HepG2 (cell line): ENCODE measurements around the gene MOGAT3. TPM values are rescaled to one million over a fixed set of nuclear protein-coding genes. Genes with fewer than 3 reads are reported as not detected.

Experiments used
- BRCA1 ChIP-seq: sonication (generic); formaldehyde crosslinking; IDR thresholded peaks from 2 replicates; pipeline ENCODE4 v1.4.0; 2020; ENCODE audit warnings: missing genetic modification reagents
- CAMTA2 ChIP-seq: sonication (generic); formaldehyde crosslinking; IDR thresholded peaks from 2 replicates; pipeline ENCODE4 v1.4.0; 2020; ENCODE audit warnings: mild to moderate bottlenecking, missing genetic modification reagents, borderline replicate concordance
- JARID2 ChIP-seq: sonication (generic); formaldehyde crosslinking; IDR thresholded peaks from 2 replicates; pipeline ENCODE4 v1.8.1; 2023; ENCODE audit warnings: missing genetic modification reagents, inconsistent platforms; ENCODE audit not compliant: insufficient replicate concordance
- LBX2 ChIP-seq: sonication (generic); formaldehyde crosslinking; IDR thresholded peaks from 2 replicates; pipeline ENCODE4 v1.5.0; 2020; ENCODE audit warnings: missing genetic modification reagents, mild to moderate bottlenecking, borderline replicate concordance
- NBN ChIP-seq: fragments of 450-650 bp; conservative IDR thresholded peaks from 2 replicates; pipeline ENCODE4 v1.6.1; 2017
- NONO ChIP-seq, 2 experiments: fragments of 450-650 bp in 1 of 2; sonication (generic) in 1 of 2; formaldehyde crosslinking in 1 of 2; IDR thresholded peaks in 1 of 2; conservative IDR thresholded peaks in 1 of 2; 2 replicates each; pipeline versions ENCODE4 v1.6.1 to v1.8.0; 2017 to 2022; ENCODE audit warnings: mild to moderate bottlenecking in 1 of 2, missing genetic modification reagents in 1 of 2, moderate library complexity in 1 of 2
- RAD51 ChIP-seq: fragments of 450-650 bp; IDR thresholded peaks from 2 replicates; pipeline ENCODE4 v1.6.1; 2016; ENCODE audit warnings: borderline replicate concordance
- RARA ChIP-seq: IDR thresholded peaks from 2 replicates; pipeline ENCODE4 v1.6.1; 2016; ENCODE audit warnings: missing genetic modification reagents, missing compliant biosample characterization
- RARG ChIP-seq: sonication (generic); formaldehyde crosslinking; IDR thresholded peaks from 2 replicates; pipeline ENCODE4 v1.4.0; 2020; ENCODE audit warnings: low read depth, mild to moderate bottlenecking, missing genetic modification reagents
- RFX5 ChIP-seq: IDR thresholded peaks from 2 replicates; pipeline ENCODE4 v1.6.1; 2011; ENCODE audit warnings: low read depth, low read length, improper control_type of control experiment
- SNAPC4 ChIP-seq: sonication (generic); formaldehyde crosslinking; IDR thresholded peaks from 2 replicates; pipeline ENCODE4 v1.4.0; 2020; ENCODE audit warnings: mild to moderate bottlenecking, missing genetic modification reagents
- ZBTB4 ChIP-seq: sonication (generic); formaldehyde crosslinking; IDR thresholded peaks from 2 replicates; pipeline ENCODE4 v1.4.0; 2020; ENCODE audit warnings: missing genetic modification reagents, mild to moderate bottlenecking, borderline replicate concordance
- ZFX ChIP-seq: sonication (generic); formaldehyde crosslinking; IDR thresholded peaks from 2 replicates; pipeline ENCODE4 v1.4.0; 2020; ENCODE audit warnings: mild to moderate bottlenecking, low read depth, missing genetic modification reagents, moderate library complexity
- ZNF451 ChIP-seq: sonication (generic); formaldehyde crosslinking; IDR thresholded peaks from 2 replicates; pipeline ENCODE4 v1.5.0; 2020; ENCODE audit warnings: mild to moderate bottlenecking, missing genetic modification reagents
- ZNF598 ChIP-seq: sonication (generic); formaldehyde crosslinking; IDR thresholded peaks from 2 replicates; pipeline ENCODE4 v1.5.1; 2020; ENCODE audit warnings: mild to moderate bottlenecking, missing genetic modification reagents, borderline replicate concordance
- ZNF616 ChIP-seq: sonication (generic); formaldehyde crosslinking; IDR thresholded peaks from 2 replicates; pipeline ENCODE4 v1.5.0; 2020; ENCODE audit warnings: low read depth, mild to moderate bottlenecking, missing genetic modification reagents
- polyA plus RNA-seq, 8 experiments: library from polyadenylated mRNA; depleted of rRNA in 3 of 8; stranded (reverse) in 7 of 8; unstranded in 1 of 8; fragments of >200 nt; fragmentation: Illumina TruSeq in 4 of 8; extraction: Trizol in 4 of 8; gene quantifications; 2 replicates each; pipeline versions ENCODE4 v1.2.1 to v1.2.3, GENCODE V29; 2011 to 2016; ENCODE audit warnings: low read depth in 4 of 8, missing spikeins in 1 of 8, mixed read lengths in 1 of 8; ENCODE audit not compliant: insufficient read depth in 1 of 8
- total RNA-seq, 5 experiments: library from RNA; depleted of rRNA; stranded (reverse); fragments of >200 nt; fragmentation: Illumina TruSeq; extraction: Trizol; gene quantifications; 2 replicates each; pipeline ENCODE4 v1.2.3, GENCODE V29; 2016; ENCODE audit warnings: low read depth in 1 of 5
- TF ChIP-seq, protein P1 (sequence below): sonication (generic); formaldehyde crosslinking; IDR thresholded peaks from 2 replicates; pipeline ENCODE4 v1.8.0; 2023; ENCODE audit warnings: mild to moderate bottlenecking, missing genetic modification reagents

The MOGAT3 gene
- total and polyA plus RNA-seq, 2 of the 13 experiments (the other 11 are each of a cell fraction or from before 2014, with no cell fraction given) = 22.5 to 30.5 TPM

- TF ChIP-seq NBN = no peak
- no peak for TF ChIP-seq RAD51
- 0 out of 2 replicates have a peak, but pooled peaks have one; percentile 69 for TF ChIP-seq CAMTA2 (CRISPR knock-in tag)
- TF ChIP-seq, protein P1, sequence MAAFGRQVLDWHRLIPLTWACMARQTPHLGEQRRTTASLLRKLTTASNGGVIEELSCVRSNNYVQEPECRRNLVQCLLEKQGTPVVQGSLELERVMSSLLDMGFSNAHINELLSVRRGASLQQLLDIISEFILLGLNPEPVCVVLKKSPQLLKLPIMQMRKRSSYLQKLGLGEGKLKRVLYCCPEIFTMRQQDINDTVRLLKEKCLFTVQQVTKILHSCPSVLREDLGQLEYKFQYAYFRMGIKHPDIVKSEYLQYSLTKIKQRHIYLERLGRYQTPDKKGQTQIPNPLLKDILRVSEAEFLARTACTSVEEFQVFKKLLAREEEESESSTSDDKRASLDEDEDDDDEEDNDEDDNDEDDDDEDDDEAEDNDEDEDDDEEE = peak; percentile 86; the same call in 1 of the 2 replicates
- peak; percentile 58; the same call in 1 of the 2 replicates for TF ChIP-seq LBX2 (CRISPR knock-in tag)
- TF ChIP-seq ZBTB4 (CRISPR knock-in tag) = no peak
- TF ChIP-seq ZNF451 = 0 out of 2 replicates have a peak, but pooled peaks have one; percentile 30
- 0 out of 2 replicates have a peak, but pooled peaks have one; percentile 37 for TF ChIP-seq BRCA1 (CRISPR knock-in tag)
- TF ChIP-seq RFX5 = 0 out of 2 replicates have a peak, but pooled peaks have one; percentile 9
- TF ChIP-seq RARG (CRISPR knock-in tag) = no peak
- TF ChIP-seq SNAPC4 (CRISPR knock-in tag) = peak; percentile 68; the same call in 1 of the 2 replicates
- TF ChIP-seq RARA (CRISPR knock-in tag) = peak; percentile 41; the same call in 1 of the 2 replicates
- peak; percentile 66; the same call in 1 of the 2 replicates for TF ChIP-seq ZNF616 (CRISPR knock-in tag)
- peak; percentile 97 for TF ChIP-seq ZFX (CRISPR knock-in tag)
- TF ChIP-seq JARID2 = no peak
- TF ChIP-seq ZNF598 = peak; percentile 36; the same call in 1 of the 2 replicates
- no peak for TF ChIP-seq NONO (IDR thresholded peaks at IDR 0.05)
- peak; percentile 50; the same call in 1 of the 2 replicates for TF ChIP-seq NONO (CRISPR knock-in tag; conservative IDR thresholded peaks at IDR 0.05)
Measured at GRCh38 chr7:101244375-101245146, 43.7 kb upstream of the MOGAT3 start, which contains the start of gene FIS1 (continued).
